Peyer's patch (tissue), 4 donors: ENCODE results near the gene AHRR. TPM values are rescaled to one million over a fixed set of nuclear protein-coding genes. Genes with fewer than 3 reads are reported as not detected.
A peak's percentile ranks its signal among the peaks of the same experiment; 100 is the strongest.

ENCODE experiments used
- DNase-seq, 3 donors: peaks; one replicate each; pipeline ENCODE4 v3.0.0-alpha.2; 2017 to 2019
- H3K27ac ChIP-seq, 4 donors: fragments of 200-600 bp; sonication (generic); one replicate each; pipeline ENCODE4 v1.5.1; 2016 to 2019
- H3K27me3 ChIP-seq, 2 donors: fragments of 200-600 bp; sonication (generic); one replicate each; pipeline ENCODE4 v1.5.1; 2019
- H3K36me3 ChIP-seq, 3 donors: fragments of 200-600 bp; sonication (generic); one replicate each; pipeline ENCODE4 v1.5.1; 2016 to 2019
- H3K4me1 ChIP-seq, 4 donors: fragments of 200-600 bp; sonication (generic); one replicate each; pipeline ENCODE4 v1.5.1; 2016 to 2019
- H3K4me3 ChIP-seq, 4 donors: fragments of 200-600 bp; sonication (generic); 1 replicate in 3 of 4; 2 replicates in 1 of 4; pipeline ENCODE4 v1.5.1; 2016 to 2019; ENCODE audit warnings: mild to moderate bottlenecking in 1 of 4
- H3K9me3 ChIP-seq, 4 donors: fragments of 200-600 bp; sonication (generic); one replicate each; pipeline ENCODE4 v1.5.1; 2016 to 2019; ENCODE audit warnings: mild to moderate bottlenecking in 1 of 4
- POLR2A ChIP-seq, 2 donors: fragments of 450-650 bp; IDR thresholded peaks; one replicate each; pipeline ENCODE4 v1.5.1; 2017; ENCODE audit warnings: antibody characterized with exemption in 2 of 2, mild to moderate bottlenecking in 2 of 2, moderate library complexity in 2 of 2
- total RNA-seq, 4 donors: library from RNA; depleted of rRNA; stranded (reverse); fragments of >200 nt; gene quantifications; one replicate each; pipeline ENCODE4 v1.1.0, GENCODE V29; 2016
- TF ChIP-seq, protein P1 (sequence below), 6 experiments: fragments of 450-650 bp in 4 of 6; fragments of 200-600 bp in 2 of 6; sonication (generic) in 1 of 6; IDR thresholded peaks; one replicate each; pipeline ENCODE4 v1.5.1; 2017 to 2019; ENCODE audit warnings: antibody characterized with exemption in 6 of 6, mild to moderate bottlenecking in 3 of 6, moderate library complexity in 1 of 6

The AHRR gene
- total RNA-seq, 4 donors from 2014 or later: 1.6 to 28.1 (median 2.4) TPM

GRCh38 chr5:466661-467310 lies 145.3 kb downstream of the AHRR start:
- peaks cover 0 to 9% (median 6%) of the 10 kb centered on the region in 4 donors for H3K4me1 ChIP-seq
- no peak overlapping the region for H3K27ac ChIP-seq
- TF ChIP-seq POLR2A (IDR thresholded peaks at IDR 0.05): no peak
- TF ChIP-seq, protein P1, sequence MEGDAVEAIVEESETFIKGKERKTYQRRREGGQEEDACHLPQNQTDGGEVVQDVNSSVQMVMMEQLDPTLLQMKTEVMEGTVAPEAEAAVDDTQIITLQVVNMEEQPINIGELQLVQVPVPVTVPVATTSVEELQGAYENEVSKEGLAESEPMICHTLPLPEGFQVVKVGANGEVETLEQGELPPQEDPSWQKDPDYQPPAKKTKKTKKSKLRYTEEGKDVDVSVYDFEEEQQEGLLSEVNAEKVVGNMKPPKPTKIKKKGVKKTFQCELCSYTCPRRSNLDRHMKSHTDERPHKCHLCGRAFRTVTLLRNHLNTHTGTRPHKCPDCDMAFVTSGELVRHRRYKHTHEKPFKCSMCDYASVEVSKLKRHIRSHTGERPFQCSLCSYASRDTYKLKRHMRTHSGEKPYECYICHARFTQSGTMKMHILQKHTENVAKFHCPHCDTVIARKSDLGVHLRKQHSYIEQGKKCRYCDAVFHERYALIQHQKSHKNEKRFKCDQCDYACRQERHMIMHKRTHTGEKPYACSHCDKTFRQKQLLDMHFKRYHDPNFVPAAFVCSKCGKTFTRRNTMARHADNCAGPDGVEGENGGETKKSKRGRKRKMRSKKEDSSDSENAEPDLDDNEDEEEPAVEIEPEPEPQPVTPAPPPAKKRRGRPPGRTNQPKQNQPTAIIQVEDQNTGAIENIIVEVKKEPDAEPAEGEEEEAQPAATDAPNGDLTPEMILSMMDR (IDR thresholded peaks at IDR 0.05): no peak
- H3K36me3 ChIP-seq: peaks cover 0 to 74% (median 0%) of the 10 kb centered on the region in 3 donors
- peak in 2 of 3 donors; percentile 42 to 44 for DNase-seq
- H3K9me3 ChIP-seq: no peaks in the 10 kb centered on the region
- H3K4me3 ChIP-seq: no peak overlapping the region
- no peaks in the 10 kb centered on the region for H3K27me3 ChIP-seq

- H3K4me3 ChIP-seq: no peak overlapping the region
- no peak overlapping the region for H3K27ac ChIP-seq
- DNase-seq: peak in 2 of 3 donors; percentile 26 to 36
- peaks cover 0 to 18% (median 12%) of the 10 kb centered on the region in 4 donors for H3K4me1 ChIP-seq
- H3K9me3 ChIP-seq: no peaks in the 10 kb centered on the region
- no peak for TF ChIP-seq POLR2A (IDR thresholded peaks at IDR 0.05)
- TF ChIP-seq, protein P1 (IDR thresholded peaks at IDR 0.05): no peak
- H3K27me3 ChIP-seq: no peaks in the 10 kb centered on the region
- peaks cover 0 to 59% (median 0%) of the 10 kb centered on the region in 3 donors for H3K36me3 ChIP-seq
These were observed 146.9 kb downstream of the AHRR start for GRCh38 chr5:468401-468800.

DNA sequence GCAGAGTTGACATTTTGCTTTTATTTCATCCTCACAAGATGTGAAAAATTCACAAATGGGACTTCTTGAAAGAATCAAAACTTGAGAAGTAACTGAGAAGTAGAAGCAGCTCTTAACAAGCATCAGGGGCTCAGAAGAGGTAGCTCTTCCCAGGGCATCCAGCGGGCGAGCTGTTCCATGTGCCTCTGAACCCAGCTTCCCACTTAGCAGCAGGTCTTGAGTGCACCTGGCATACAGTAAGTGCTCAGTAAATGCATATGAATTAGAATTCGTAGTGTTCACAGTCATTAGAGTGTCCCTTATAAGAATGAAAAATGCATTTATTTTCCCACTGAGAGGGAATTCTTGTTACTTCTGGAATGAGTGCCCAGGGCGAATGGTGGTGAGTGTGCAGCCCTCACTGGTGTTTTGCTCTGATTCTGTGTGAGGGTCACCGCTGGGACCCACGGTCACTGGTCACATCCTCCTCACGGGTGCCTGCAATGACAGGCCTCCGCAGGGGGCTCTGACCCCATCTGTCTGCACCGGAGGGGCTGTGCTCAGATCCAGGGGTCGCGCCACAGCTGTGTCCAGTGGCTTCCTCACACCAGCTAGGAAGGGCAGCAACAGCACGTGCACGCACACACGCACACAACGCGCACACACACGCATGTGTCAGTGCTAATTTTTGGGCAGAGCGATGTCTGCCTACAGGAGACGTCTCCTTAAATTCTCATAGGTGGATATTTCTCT lies 148.4 kb downstream of the AHRR start:
- DNase-seq: peak in 2 of 3 donors; percentile 39 to 44
- H3K27me3 ChIP-seq: no peaks in the 10 kb centered on the region
- H3K27ac ChIP-seq: no peak overlapping the region
- peaks cover 0 to 27% (median 14%) of the 10 kb centered on the region in 4 donors for H3K4me1 ChIP-seq
- no peak overlapping the region for H3K4me3 ChIP-seq
- H3K9me3 ChIP-seq: no peaks in the 10 kb centered on the region
- no peak for TF ChIP-seq POLR2A (IDR thresholded peaks at IDR 0.05)
- TF ChIP-seq, protein P1 (IDR thresholded peaks at IDR 0.05): no peak
- H3K36me3 ChIP-seq: peaks cover 0 to 44% (median 0%) of the 10 kb centered on the region in 3 donors

DNA sequence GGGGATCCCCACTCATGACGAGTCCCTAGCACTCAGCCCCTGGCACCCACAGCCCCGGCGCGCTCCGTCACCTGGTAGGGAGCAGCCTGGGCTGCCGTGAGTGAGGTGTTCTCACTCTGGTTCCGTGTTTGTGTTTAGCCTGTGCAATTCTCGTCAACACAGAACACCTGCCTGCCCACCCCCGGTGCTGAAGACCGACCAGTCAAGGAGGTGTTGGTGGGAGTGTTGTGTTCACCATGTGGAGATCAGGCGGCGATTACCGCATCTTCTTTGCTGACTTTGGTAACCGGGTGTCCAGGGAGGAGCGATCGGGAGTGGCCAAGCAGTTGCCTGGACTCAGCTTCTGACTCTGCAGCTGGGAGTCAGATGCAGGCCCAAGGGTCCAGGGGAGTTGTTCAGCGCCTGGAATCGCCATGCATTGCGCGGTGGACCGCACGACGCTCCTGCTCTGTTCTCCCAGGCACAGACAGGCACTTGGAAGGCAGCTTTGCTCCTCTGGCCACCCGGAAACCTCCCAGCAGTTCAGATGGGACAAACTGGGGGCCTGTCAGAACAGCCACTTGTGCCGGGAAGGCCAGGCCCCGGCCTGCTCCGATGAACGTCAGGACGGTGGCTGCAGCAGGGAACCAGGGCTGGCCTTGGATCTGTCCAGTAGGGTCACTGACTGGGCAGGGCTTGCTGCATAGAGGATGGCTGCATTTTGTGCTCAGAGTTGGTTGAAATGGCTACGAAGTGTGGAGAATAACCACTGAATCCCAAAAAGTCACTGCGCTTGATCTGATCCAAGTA lies 149.6 kb downstream of the AHRR start:
- TF ChIP-seq, protein P1 (IDR thresholded peaks at IDR 0.05): no peak
- no peak for TF ChIP-seq POLR2A (IDR thresholded peaks at IDR 0.05)
- H3K4me1 ChIP-seq: peaks cover 0 to 39% (median 17%) of the 10 kb centered on the region in 4 donors
- no peak overlapping the region for H3K4me3 ChIP-seq
- peak in 2 of 3 donors; percentile 47 to 49 for DNase-seq
- H3K9me3 ChIP-seq: no peaks in the 10 kb centered on the region
- H3K27me3 ChIP-seq: no peaks in the 10 kb centered on the region
- H3K27ac ChIP-seq: no peak overlapping the region
- H3K36me3 ChIP-seq: peaks cover 0 to 31% (median 0%) of the 10 kb centered on the region in 3 donors

DNA sequence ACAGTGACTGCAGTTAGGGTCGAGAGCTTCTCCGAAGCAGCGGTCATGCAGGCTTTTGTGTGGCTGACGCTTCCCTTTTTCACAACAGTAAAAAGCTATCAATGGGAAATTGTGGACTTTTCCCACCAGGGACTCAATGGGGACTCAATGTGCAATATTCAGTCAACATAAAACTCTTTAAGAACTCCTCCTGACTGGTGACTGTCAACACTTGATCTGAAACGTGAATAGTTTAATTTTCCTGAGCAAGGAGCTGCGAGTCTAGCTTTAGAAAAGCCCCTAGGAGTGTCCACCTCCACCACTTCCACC lies 150.2 kb downstream of the AHRR start:
- Histone ChIP-seq H3K9me3 (no peaks in the 10 kb centered on the region), H3K4me3 (peak overlapping the region; percentile 83 to 98 (median 93)), H3K36me3 (peaks cover 0 to 27% (median 0%) of the 10 kb centered on the region in 3 donors), H3K4me1 (peaks cover 0 to 43% (median 17%) of the 10 kb centered on the region in 4 donors), H3K27ac (peak overlapping the region in 2 of 4 donors; percentile 72 to 87), H3K27me3 (no peaks in the 10 kb centered on the region)
- DNase-seq: no peak
- TF ChIP-seq, protein P1 (IDR thresholded peaks at IDR 0.05): no peak
- TF ChIP-seq POLR2A (IDR thresholded peaks at IDR 0.05): no peak
